Uterine smooth muscle cell (primary cell): Measurements from ENCODE around the gene SPATA31C2. TPM values are rescaled to one million over a fixed set of nuclear protein-coding genes. Genes with fewer than 3 reads are reported as not detected.

ENCODE experiments used
- total RNA-seq: library from RNA; depleted of rRNA; stranded (reverse); fragments of >200 nt; gene quantifications from 2 replicates; pipeline ENCODE4 v1.2.3, GENCODE V29; 2014

The SPATA31C2 gene
- not detected in 2 replicates for total RNA-seq

DNA sequence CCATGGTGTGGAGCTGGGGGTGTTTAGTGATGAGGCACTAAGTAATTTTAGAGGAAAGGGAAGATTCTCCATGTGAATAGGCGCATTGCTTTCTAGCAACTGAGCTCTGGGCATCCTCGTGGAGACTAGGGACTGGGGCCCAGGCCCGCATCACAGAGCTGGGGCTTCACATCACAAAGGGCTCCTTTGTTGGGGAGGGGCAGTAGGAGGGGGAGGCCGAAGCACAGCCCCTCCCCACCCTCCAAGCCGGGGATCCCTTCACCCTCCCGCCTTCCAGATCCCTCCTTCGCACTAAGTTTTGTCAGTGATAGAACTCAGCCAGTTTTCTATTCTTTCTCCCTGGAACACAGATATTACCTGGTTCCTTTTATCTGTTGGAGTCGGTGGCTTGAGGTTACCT lies at the start of gene SPATA31C2:
Gene SPATA31C2, minus strand, starts transcription at position 101 of the 400 bp plus-strand sequence. Its CDS starts 29 bp downstream, at position 72.

Other genes with a start within 250 kb of the SPATA31C2 start
- gene SPATA31C1, start 220.5 kb downstream of the SPATA31C2 start, total RNA-seq: not detected in 2 replicates
- gene CDK20, start 163.9 kb downstream of the SPATA31C2 start, total RNA-seq: 7.7 and 8.6 TPM in 2 replicates
- 134 and 174 TPM in 2 replicates for gene SPIN1, start 250.0 kb upstream of the SPATA31C2 start, total RNA-seq